OCI-LY3 (cell line): Measurements from ENCODE around the gene LMX1B.

Experiments used
- H2AFZ ChIP-seq: fragments of 200-600, 300-600 bp; shearing (Covaris generic); 2 replicates; pipeline ENCODE4 v1.6.0; 2014; ENCODE audit warnings: antibody characterized with exemption, low read depth, low read length
- H3K27ac ChIP-seq: fragments of 200-600, 300-600 bp; sonication (generic); 2 replicates; pipeline ENCODE4 v1.5.1; 2014; ENCODE audit warnings: mild to moderate bottlenecking, low read length, moderate library complexity, mixed read lengths
- H3K27me3 ChIP-seq: fragments of 200-600, 300-600 bp; sonication (generic); 2 replicates; pipeline ENCODE4 v1.6.1; 2014; ENCODE audit warnings: low read depth, low read length, mixed read lengths
- H3K36me3 ChIP-seq: fragments of 200-600, 300-600 bp; sonication (generic); replicated peaks from 2 replicates; pipeline ENCODE3; 2014; ENCODE audit warnings: low read depth, low read length, mixed read lengths
- H3K4me1 ChIP-seq: fragments of 300-600, 200-600 bp; sonication (generic); 2 replicates; pipeline ENCODE4 v1.6.1; 2014; ENCODE audit warnings: low read length, mixed read lengths
- H3K4me2 ChIP-seq: fragments of 200-600, 300-600 bp; sonication (generic); 2 replicates; pipeline ENCODE4 v1.6.1; 2014; ENCODE audit warnings: low read length, mixed read lengths
- H3K4me3 ChIP-seq: fragments of 300-600, 200-600 bp; sonication (generic); 2 replicates; pipeline ENCODE4 v1.5.1; 2014; ENCODE audit warnings: antibody characterized with exemption, mild to moderate bottlenecking, low read length, moderate library complexity
- H3K79me2 ChIP-seq: fragments of 300-600, 200-600 bp; shearing (Covaris generic); 2 replicates; pipeline ENCODE4 v1.6.1; 2014; ENCODE audit warnings: mild to moderate bottlenecking, low read length, mixed read lengths
- H3K9ac ChIP-seq: fragments of 300-600, 200-600 bp; shearing (Covaris generic); 2 replicates; pipeline ENCODE4 v1.6.0; 2014; ENCODE audit warnings: mild to moderate bottlenecking, low read length, moderate library complexity
- H3K9me3 ChIP-seq: fragments of 200-600, 300-600 bp; shearing (Covaris generic); 2 replicates; pipeline ENCODE4 v1.6.1; 2014; ENCODE audit warnings: low read length, mixed read lengths; ENCODE audit not compliant: insufficient read depth
- H4K20me1 ChIP-seq: fragments of 200-600, 300-600 bp; sonication (generic); 2 replicates; pipeline ENCODE4 v1.6.1; 2016; ENCODE audit warnings: low read length, mixed read lengths; ENCODE audit not compliant: insufficient read depth
- EZH2phosphoT487 ChIP-seq: fragments of 200-600 bp; shearing (Covaris generic); IDR thresholded peaks from 2 replicates; pipeline ENCODE4 v1.6.1; 2018; ENCODE audit warnings: antibody characterized with exemption, mixed run types, low read depth
- TF ChIP-seq, protein P1 (sequence below): fragments of 200-600, 300-600 bp; sonication (generic); IDR thresholded peaks from 2 replicates; pipeline ENCODE4 v1.5.1; 2014; ENCODE audit warnings: antibody characterized with exemption, low read length, low read depth

The LMX1B gene

DNA sequence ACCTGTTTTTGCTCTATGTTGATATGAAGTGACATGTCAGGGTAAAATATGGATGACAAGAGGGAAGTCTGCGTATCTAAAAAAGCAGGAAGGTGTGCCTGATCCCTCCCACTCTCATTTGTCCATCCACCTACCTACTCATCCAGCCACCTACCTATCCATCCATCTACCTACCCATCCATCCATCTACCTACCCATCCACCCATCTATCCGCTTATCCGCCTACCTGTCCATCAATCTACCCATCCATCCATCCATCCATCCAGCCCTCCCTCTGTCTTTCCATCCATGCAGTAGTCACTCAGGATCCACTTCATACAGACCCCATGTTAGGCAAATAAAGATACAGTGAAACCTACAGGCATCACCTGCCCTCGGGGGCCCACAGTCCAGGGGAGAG, 32.4 kb downstream of the LMX1B start:
- H3K79me2 ChIP-seq: no peaks in the 10 kb centered on the region
- no peaks in the 10 kb centered on the region for H3K9me3 ChIP-seq
- no peak overlapping the region for H2AFZ ChIP-seq
- no peak overlapping the region for H3K4me2 ChIP-seq
- no peak overlapping the region for H3K27ac ChIP-seq
- no peak overlapping the region for H3K4me3 ChIP-seq
- no peaks in the 10 kb centered on the region for H3K4me1 ChIP-seq
- H3K27me3 ChIP-seq: peaks cover 67% of the 10 kb centered on the region
- H4K20me1 ChIP-seq: no peaks in the 10 kb centered on the region
- H3K9ac ChIP-seq: no peak overlapping the region
- TF ChIP-seq, protein P1, sequence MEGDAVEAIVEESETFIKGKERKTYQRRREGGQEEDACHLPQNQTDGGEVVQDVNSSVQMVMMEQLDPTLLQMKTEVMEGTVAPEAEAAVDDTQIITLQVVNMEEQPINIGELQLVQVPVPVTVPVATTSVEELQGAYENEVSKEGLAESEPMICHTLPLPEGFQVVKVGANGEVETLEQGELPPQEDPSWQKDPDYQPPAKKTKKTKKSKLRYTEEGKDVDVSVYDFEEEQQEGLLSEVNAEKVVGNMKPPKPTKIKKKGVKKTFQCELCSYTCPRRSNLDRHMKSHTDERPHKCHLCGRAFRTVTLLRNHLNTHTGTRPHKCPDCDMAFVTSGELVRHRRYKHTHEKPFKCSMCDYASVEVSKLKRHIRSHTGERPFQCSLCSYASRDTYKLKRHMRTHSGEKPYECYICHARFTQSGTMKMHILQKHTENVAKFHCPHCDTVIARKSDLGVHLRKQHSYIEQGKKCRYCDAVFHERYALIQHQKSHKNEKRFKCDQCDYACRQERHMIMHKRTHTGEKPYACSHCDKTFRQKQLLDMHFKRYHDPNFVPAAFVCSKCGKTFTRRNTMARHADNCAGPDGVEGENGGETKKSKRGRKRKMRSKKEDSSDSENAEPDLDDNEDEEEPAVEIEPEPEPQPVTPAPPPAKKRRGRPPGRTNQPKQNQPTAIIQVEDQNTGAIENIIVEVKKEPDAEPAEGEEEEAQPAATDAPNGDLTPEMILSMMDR: no peak
- no peak for TF ChIP-seq EZH2phosphoT487
- H3K36me3 ChIP-seq: no peaks in the 10 kb centered on the region

DNA sequence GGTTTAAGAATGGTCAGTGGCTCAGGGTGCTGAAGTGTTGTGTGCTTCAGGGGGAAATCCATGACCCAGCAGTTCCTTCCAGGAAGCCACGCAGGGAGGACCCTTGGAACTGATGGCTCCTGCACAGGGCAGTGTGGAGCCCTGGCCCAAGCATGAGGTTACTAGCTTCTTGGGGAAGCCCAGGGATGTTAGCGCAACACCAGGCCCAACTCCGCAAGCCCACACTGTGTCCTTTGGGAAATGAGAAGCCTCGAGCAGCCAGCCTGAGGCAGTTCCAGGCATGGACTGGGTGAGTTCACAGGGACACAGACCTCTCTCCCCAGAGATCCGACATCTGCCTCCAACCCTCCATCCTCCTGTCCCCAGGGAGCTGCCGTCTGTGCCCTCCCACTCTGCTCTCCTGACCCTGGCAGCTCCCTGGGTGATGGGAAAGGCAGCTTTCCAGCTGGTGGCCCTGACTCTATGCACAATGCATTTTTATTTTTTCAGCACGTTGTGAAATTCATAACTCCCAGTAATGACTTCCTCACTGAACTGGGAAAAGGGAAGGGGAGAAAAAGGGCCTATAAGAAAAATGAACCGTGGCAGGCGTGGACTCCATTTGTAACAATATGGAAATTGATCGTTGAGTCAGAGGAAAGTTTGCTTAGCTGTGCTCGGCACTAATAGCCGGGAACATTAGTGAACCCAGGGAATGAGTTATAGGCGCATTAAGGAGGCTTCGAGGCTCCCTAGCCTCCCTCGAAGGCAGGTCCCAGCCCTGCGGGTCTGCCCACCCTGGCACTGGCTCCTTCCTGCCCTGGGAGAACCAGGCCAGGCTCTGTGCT, 34.1 kb downstream of the LMX1B start:
- H3K9ac ChIP-seq: no peak overlapping the region
- H3K9me3 ChIP-seq: no peaks in the 10 kb centered on the region
- TF ChIP-seq EZH2phosphoT487: no peak
- TF ChIP-seq, protein P1: no peak
- H3K79me2 ChIP-seq: no peaks in the 10 kb centered on the region
- no peaks in the 10 kb centered on the region for H3K4me1 ChIP-seq
- H3K27ac ChIP-seq: no peak overlapping the region
- no peak overlapping the region for H2AFZ ChIP-seq
- H3K4me2 ChIP-seq: no peak overlapping the region
- peaks cover 81% of the 10 kb centered on the region for H3K27me3 ChIP-seq
- H3K4me3 ChIP-seq: no peak overlapping the region
- H4K20me1 ChIP-seq: no peaks in the 10 kb centered on the region
- H3K36me3 ChIP-seq: no peaks in the 10 kb centered on the region

DNA sequence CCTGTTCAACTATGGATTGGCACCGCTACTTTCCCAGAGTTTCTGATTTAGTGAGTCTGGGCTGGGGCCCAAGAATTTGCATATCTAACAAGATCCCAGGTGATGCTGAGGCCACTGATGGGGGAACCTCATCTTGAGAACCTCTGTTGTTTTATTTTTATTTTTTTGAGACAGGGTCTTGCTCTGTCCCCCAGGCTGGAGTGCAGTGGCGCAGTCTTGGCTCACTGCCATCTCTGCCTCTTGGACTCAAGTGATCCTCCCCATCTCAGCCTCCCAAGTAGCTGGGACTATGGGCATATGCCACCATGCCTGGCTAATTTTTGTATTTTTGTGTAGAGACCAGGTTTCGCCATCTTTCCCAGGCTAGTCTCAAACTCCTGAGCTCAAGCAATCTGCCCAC, 35.7 kb downstream of the LMX1B start:
- Histone ChIP-seq H3K9ac (no peak overlapping the region), H3K4me3 (no peak overlapping the region), H3K79me2 (no peaks in the 10 kb centered on the region), H3K9me3 (no peaks in the 10 kb centered on the region), H2AFZ (no peak overlapping the region), H3K27me3 (peaks cover 68% of the 10 kb centered on the region), H3K27ac (no peak overlapping the region), H3K4me1 (no peaks in the 10 kb centered on the region), H3K4me2 (no peak overlapping the region), H3K36me3 (no peaks in the 10 kb centered on the region), H4K20me1 (no peaks in the 10 kb centered on the region)
- TF ChIP-seq EZH2phosphoT487: no peak
- TF ChIP-seq, protein P1: no peak

DNA sequence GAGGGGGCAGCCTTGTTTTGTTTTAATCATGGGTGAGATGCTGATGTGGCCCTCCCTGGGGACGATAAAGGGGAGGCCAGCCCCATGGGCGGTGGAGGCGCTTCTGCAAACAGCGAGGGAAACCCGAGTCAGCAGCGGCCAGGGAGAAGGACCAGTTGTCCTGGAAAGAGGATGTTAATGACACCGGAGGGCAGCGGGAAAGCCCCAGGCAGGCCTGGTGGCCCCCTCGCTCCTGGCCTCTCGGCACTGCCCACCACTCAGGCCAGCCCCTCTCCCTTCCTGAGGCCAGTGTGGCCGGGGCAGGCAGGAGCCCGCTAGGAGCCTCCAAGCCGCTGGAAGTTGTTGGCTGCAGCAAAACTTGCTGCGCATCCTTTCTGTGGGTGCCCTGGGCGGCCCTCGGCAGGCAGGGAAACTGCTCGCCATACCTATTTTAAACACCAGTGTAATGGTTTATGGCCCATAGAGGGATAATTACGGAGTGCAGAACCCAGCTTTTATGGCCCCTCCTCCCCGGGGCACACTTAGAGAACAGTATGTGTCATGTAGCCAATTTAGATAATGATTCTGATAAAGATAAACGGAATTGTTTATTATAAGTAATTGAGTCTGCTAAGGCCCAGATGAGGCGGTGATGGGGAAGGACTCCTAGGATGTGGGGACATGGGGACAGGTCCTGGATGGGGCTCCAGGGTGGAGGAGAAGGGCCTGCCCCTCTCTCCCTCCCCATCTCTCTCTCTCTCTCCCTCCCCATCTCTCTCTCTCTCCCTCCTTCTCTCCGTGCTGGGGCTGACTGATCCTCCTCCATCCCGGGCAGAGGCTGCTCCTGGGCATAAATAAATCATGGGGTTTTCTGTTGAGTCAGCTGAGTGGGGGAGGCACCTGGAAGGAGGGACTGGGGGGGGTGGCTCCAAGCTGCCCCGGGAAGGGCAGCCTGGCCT, 36.9 kb downstream of the LMX1B start:
- no peaks in the 10 kb centered on the region for H4K20me1 ChIP-seq
- H3K36me3 ChIP-seq: no peaks in the 10 kb centered on the region
- H3K27me3 ChIP-seq: peaks cover 59% of the 10 kb centered on the region
- H2AFZ ChIP-seq: no peak overlapping the region
- no peaks in the 10 kb centered on the region for H3K79me2 ChIP-seq
- H3K27ac ChIP-seq: no peak overlapping the region
- H3K9ac ChIP-seq: no peak overlapping the region
- no peaks in the 10 kb centered on the region for H3K9me3 ChIP-seq
- TF ChIP-seq, protein P1: no peak
- TF ChIP-seq EZH2phosphoT487: no peak
- no peaks in the 10 kb centered on the region for H3K4me1 ChIP-seq
- H3K4me3 ChIP-seq: no peak overlapping the region
- no peak overlapping the region for H3K4me2 ChIP-seq
